ENCODE results near the gene RNMT. TPM values are rescaled to one million over a fixed set of nuclear protein-coding genes. Genes with fewer than 3 reads are reported as not detected.
"Not testable (repeated sequence)": the region's sequence is repeated elsewhere in the genome, so short reads cannot be mapped to it uniquely, and the experiment has no call there.

Gene RNMT
- polyA plus RNA-seq (2013, experiment 1 of 2; ENCODE audit: insufficient read length) = 23.0 TPM
- 24.7 TPM for polyA plus RNA-seq (2013, experiment 2 of 2; ENCODE audit: insufficient read length)

GRCh38 chr18:13726232-13726971 lies at the start of gene RNMT, which contains the start of gene FAM210A:
Gene RNMT, plus strand, starts transcription at chr18:13726673. Its CDS starts 4,845 bp downstream, at chr18:13731518.
Gene FAM210A, minus strand, starts transcription at chr18:13726558. Its CDS starts 44,481 bp downstream, at chr18:13682077.
- DNase-seq = peak; percentile 96

GRCh38 chr18:13677350-13677749 lies 49.1 kb upstream of the RNMT start:
- not testable (repeated sequence) for DNase-seq

GRCh38 chr18:13680612-13681011 lies 45.9 kb upstream of the RNMT start:
- DNase-seq = no peak

GRCh38 chr18:13681701-13682100 lies 44.8 kb upstream of the RNMT start:
- no peak for DNase-seq

- no peak for DNase-seq
Observed at GRCh38 chr18:13684546-13684945, 41.9 kb upstream of the RNMT start.

GRCh38 chr18:13688191-13689136 lies 38.0 kb upstream of the RNMT start:
- DNase-seq = no peak

- DNase-seq = not testable (repeated sequence)
Observed at GRCh38 chr18:13690060-13690459, 36.4 kb upstream of the RNMT start.

- not testable (repeated sequence) for DNase-seq
Observed at GRCh38 chr18:13695337-13695736, 31.1 kb upstream of the RNMT start.

GRCh38 chr18:13696961-13697360 lies 29.5 kb upstream of the RNMT start:
- no peak for DNase-seq

- DNase-seq = no peak
Observed at GRCh38 chr18:13700153-13700552, 26.3 kb upstream of the RNMT start.

- DNase-seq = peak; percentile 7
Observed at GRCh38 chr18:13703899-13704298, 22.6 kb upstream of the RNMT start.

- DNase-seq = no peak
Observed at GRCh38 chr18:13710414-13710831, 16.1 kb upstream of the RNMT start.

- DNase-seq = no peak
Observed at GRCh38 chr18:13712400-13713131, 13.9 kb upstream of the RNMT start.

GRCh38 chr18:13713455-13714055 lies 12.9 kb upstream of the RNMT start:
- DNase-seq = no peak

- no peak for DNase-seq
Observed at GRCh38 chr18:13715330-13715729, 11.1 kb upstream of the RNMT start.

- no peak for DNase-seq
Observed at GRCh38 chr18:13716916-13717315, 9.6 kb upstream of the RNMT start.

GRCh38 chr18:13720123-13720522 lies 6.3 kb upstream of the RNMT start:
- DNase-seq = no peak

GRCh38 chr18:13720847-13721246 lies 5.6 kb upstream of the RNMT start:
- no peak for DNase-seq

- DNase-seq = no peak
Observed at GRCh38 chr18:13725566-13726231, 774 bp upstream of the RNMT start.

- DNase-seq = peak; percentile 21
Observed at GRCh38 chr18:13726972-13727331, 479 bp downstream of the RNMT start.

- DNase-seq = no peak
Observed at GRCh38 chr18:13730481-13730880, 4.0 kb downstream of the RNMT start.

- DNase-seq = no peak
Observed at GRCh38 chr18:13735681-13736080, 9.2 kb downstream of the RNMT start.

Data from fibroblast of skin of scalp (primary cell).